GM10266 (cell line): ENCODE results near the gene PPP3R2.

Experiments used
- DNase-seq: peaks from one replicate; pipeline ENCODE4 v3.0.0; 2012; ENCODE audit errors: extremely low spot score
- CTCF ChIP-seq: IDR thresholded peaks from 2 replicates; pipeline ENCODE4 v1.5.1; 2012; ENCODE audit warnings: mild to moderate bottlenecking, low read depth; ENCODE audit not compliant: control insufficient read depth, insufficient read depth; ENCODE audit errors: missing control alignments

Gene PPP3R2

GRCh38 chr9:101572316-101572715 is 22.5 kb downstream of the PPP3R2 start:
- no peak for DNase-seq
- TF ChIP-seq CTCF: no peak

GRCh38 chr9:101571114-101571513 is 23.7 kb downstream of the PPP3R2 start:
- TF ChIP-seq CTCF: no peak
- no peak for DNase-seq

DNA sequence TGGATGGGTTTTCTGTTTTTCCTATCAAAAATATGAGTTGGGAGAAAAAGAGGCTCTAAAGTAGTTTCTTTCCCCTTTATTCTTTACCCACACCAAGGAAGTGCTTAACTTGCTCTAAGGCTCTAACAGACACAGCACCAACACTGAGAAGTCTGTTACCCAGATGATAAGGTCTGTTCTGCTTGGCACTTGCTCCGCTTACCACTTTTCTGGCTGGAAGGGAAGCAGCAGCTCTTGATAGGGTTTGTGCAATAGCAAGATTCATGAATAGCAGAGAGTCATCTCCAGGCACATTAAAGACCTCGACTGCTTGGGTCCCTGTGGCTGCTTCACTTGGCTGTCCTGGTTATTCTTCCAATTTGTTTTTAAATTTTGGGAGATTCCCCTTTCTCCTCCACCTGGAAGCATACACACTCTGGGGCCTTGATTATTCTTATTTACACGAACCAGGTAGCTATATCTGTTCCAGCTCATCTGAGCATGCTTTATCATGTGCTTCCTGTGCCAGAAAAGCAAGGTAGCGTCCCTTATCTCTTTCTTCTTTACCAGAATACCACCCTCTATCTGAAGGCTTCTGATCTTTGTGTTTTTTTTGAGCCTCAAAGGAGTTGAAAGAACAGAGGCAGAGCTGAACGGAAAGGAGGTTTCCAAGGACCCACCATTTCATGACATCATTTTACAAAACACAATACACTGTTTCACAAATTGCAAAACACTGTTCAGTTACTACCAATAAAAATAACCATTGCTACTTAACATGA is 24.8 kb downstream of the PPP3R2 start:
- TF ChIP-seq CTCF: no peak
- no peak for DNase-seq

- DNase-seq: no peak
- no peak for TF ChIP-seq CTCF
These were observed 26.9 kb downstream of the PPP3R2 start for GRCh38 chr9:101567725-101568350.

DNA sequence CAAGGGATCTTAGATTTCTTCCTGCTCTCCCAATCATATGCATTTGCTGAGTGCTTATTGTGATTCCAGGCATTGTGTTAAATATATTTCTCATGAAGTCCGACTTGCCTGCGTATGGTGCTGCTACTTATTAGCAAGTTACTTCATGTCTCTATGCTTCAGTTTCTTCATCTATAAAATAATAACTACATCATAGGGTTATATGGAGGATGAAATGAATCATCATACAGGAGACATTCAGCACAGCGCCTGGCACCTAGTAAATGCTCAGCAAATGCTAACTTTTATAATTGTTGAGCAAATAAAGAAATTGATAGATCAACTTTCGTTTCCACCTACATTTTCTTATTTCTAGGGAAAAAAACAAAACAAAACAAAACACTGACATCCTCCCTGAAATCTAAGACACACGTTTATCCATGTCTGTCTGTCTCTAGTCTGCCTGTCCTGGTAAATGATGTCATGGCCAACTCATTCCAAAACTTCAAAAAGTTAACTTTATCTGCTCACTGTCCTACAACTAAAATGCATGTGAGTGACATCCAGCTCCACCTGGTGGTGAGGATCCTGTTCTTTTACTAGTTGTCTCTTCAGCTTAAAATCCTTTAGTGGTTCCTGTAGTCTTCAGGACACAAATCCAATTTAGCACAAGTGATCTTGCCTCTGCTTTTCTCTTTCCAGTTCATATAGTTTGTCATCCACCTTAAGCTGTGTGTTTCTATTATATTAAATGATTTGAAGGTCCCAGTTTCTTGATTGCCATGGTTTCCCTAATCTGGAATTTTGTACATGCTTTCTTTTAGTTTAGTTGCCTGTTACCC is 27.7 kb downstream of the PPP3R2 start:
- DNase-seq: peak; percentile 10
- TF ChIP-seq CTCF: peak; percentile 39

- DNase-seq: no peak
- TF ChIP-seq CTCF: no peak
These were observed 30.5 kb downstream of the PPP3R2 start for GRCh38 chr9:101564252-101564651.
